Endothelial cell of umbilical vein (primary cell): Measurements from ENCODE around the gene ANKRD39. TPM values are rescaled to one million over a fixed set of nuclear protein-coding genes. Genes with fewer than 3 reads are reported as not detected.

Experiments used
- BruUV-seq: library from RNA; stranded (reverse); fragments of 400-500 nt; replicated peaks from 2 replicates; lab custom pipeline; 2021; lab: Mats Ljungman, UMichigan
- CTCF ChIA-PET: fragments of 300-600, 350-600 bp; sonication (Branson Sonifier 250); formaldehyde crosslinking; loops from one replicate; lab custom pipeline; 2021; ENCODE audit warnings: antibody characterized with exemption, inconsistent platforms; lab: Charles Lee
- POLR2A ChIA-PET: fragments of 300-600, 350-600 bp; sonication (Branson Sonifier 250); formaldehyde crosslinking; loops from one replicate; lab custom pipeline; 2021; ENCODE audit warnings: antibody characterized with exemption, inconsistent platforms; lab: Charles Lee
- DNase-seq: peaks from one replicate; pipeline ENCODE4 v3.0.0-alpha.2; 2011; ENCODE audit warnings: low read depth, low spot score
- FAIRE-seq: peaks from 2 replicates; lab custom pipeline; 2011; peaks lifted over from hg19 to GRCh38; lab: Jason Lieb, UNC
- H2AFZ ChIP-seq: 2 replicates; pipeline ENCODE4 v1.6.0; 2012; ENCODE audit warnings: low read depth, low read length, control low read depth, inconsistent platforms
- H3K27ac ChIP-seq: 2 replicates; pipeline ENCODE4 v1.5.1; 2011; ENCODE audit warnings: low read depth, mild to moderate bottlenecking, control low read depth, low read length, moderate library complexity; ENCODE audit not compliant: insufficient read depth
- H3K27me3 ChIP-seq, 2 experiments: 2 replicates each; pipeline versions ENCODE4 v1.6.0 to v1.6.1; 2011; ENCODE audit warnings: low read length in 2 of 2, mixed read lengths in 1 of 2; ENCODE audit not compliant: control insufficient read depth in 2 of 2, insufficient read depth in 2 of 2
- H3K36me3 ChIP-seq, 2 experiments: 2 replicates in 1 of 2; 3 replicates in 1 of 2; pipeline ENCODE4 v1.5.1; 2011; ENCODE audit warnings: low read length in 2 of 2, mild to moderate bottlenecking in 1 of 2, moderate library complexity in 1 of 2; ENCODE audit not compliant: control insufficient read depth in 2 of 2, insufficient read depth in 2 of 2; ENCODE audit errors: extremely low read depth in 1 of 2
- H3K4me1 ChIP-seq: 3 replicates; pipeline ENCODE4 v1.5.1; 2011; ENCODE audit warnings: mild to moderate bottlenecking, low read length; ENCODE audit not compliant: control insufficient read depth, insufficient read depth; ENCODE audit errors: extremely low read depth
- H3K4me2 ChIP-seq: 2 replicates; pipeline ENCODE4 v1.6.1; 2011; ENCODE audit warnings: low read length, control low read depth, mixed read lengths; ENCODE audit not compliant: insufficient read depth
- H3K4me3 ChIP-seq, 3 experiments: fragments of 200-600 bp in 1 of 3; sonication (generic), shearing (Covaris generic) in 1 of 3; replicated peaks in 1 of 3; 2 replicates each; pipeline ENCODE4 v1.5.1; 2011 to 2016; ENCODE audit warnings: control low read depth in 3 of 3, low read length in 3 of 3, mild to moderate bottlenecking in 2 of 3, inconsistent platforms in 1 of 3, low read depth in 1 of 3, moderate library complexity in 1 of 3; ENCODE audit not compliant: insufficient read depth in 1 of 3
- H3K79me2 ChIP-seq: 2 replicates; pipeline ENCODE4 v1.6.0; 2012; ENCODE audit warnings: low read length, inconsistent platforms; ENCODE audit not compliant: control insufficient read depth, insufficient read depth
- H3K9ac ChIP-seq: replicated peaks from 2 replicates; pipeline ENCODE3; 2011; ENCODE audit warnings: low read length, control low read depth; ENCODE audit not compliant: insufficient read depth; ENCODE audit errors: extremely low read depth
- H3K9me1 ChIP-seq: replicated peaks from 3 replicates; pipeline ENCODE4 v1.6.0; 2011; ENCODE audit warnings: mild to moderate bottlenecking, low read length; ENCODE audit not compliant: control insufficient read depth, insufficient read depth; ENCODE audit errors: extremely low read depth
- H3K9me3 ChIP-seq: replicated peaks from 2 replicates; pipeline ENCODE4 v1.5.1; 2012; ENCODE audit warnings: low read length, inconsistent platforms; ENCODE audit not compliant: control insufficient read depth, insufficient read depth
- H4K20me1 ChIP-seq: replicated peaks from 2 replicates; pipeline ENCODE3; 2011; ENCODE audit warnings: mild to moderate bottlenecking, low read length; ENCODE audit not compliant: control insufficient read depth, insufficient read depth; ENCODE audit errors: extremely low read depth
- EZH2 ChIP-seq: IDR thresholded peaks from 2 replicates; pipeline ENCODE4 v1.6.1; 2012; ENCODE audit warnings: borderline replicate concordance, low read depth, mild to moderate bottlenecking, moderate library complexity, low read length, inconsistent platforms; ENCODE audit not compliant: severe bottlenecking
- FOS ChIP-seq: IDR thresholded peaks from 2 replicates; pipeline ENCODE4 v1.6.1; 2011; ENCODE audit warnings: mild to moderate bottlenecking, low read length, moderate library complexity, borderline replicate concordance; ENCODE audit not compliant: insufficient read depth
- GATA2 ChIP-seq: IDR thresholded peaks from 2 replicates; pipeline ENCODE4 v1.7.0; 2011; ENCODE audit warnings: low read depth, mild to moderate bottlenecking, moderate library complexity, mixed read lengths, low read length; ENCODE audit not compliant: insufficient read length, insufficient read depth
- JUN ChIP-seq: IDR thresholded peaks from 2 replicates; pipeline ENCODE4 v1.6.1; 2011; ENCODE audit warnings: borderline replicate concordance, low read depth; ENCODE audit not compliant: insufficient read length, insufficient read depth
- MYC ChIP-seq: IDR thresholded peaks from one replicate; pipeline ENCODE4 v1.6.1; 2011; ENCODE audit warnings: mild to moderate bottlenecking, low read depth, low read length
- POLR2A ChIP-seq: IDR thresholded peaks from 2 replicates; pipeline ENCODE4 v1.6.1; 2012; ENCODE audit warnings: low read depth, mild to moderate bottlenecking, control low read depth, low read length
- POLR2AphosphoS5 ChIP-seq: IDR thresholded peaks from 2 replicates; pipeline ENCODE4 v1.6.1; 2012; ENCODE audit warnings: low read depth, mild to moderate bottlenecking, control low read depth, low read length, moderate library complexity; ENCODE audit not compliant: insufficient read depth
- dilution Hi-C: fragments of 300-500 bp; cut with MboI; formaldehyde crosslinking; loops from one replicate; pipeline ENCODE4 v1.15.0; 2019; ENCODE audit warnings: low sequenced_read_pairs; ENCODE audit not compliant: extremely low pct_ligation_motif_present
- intact Hi-C: fragments of 100-400 bp; cut with micrococcal nuclease; formaldehyde crosslinking; loops from one replicate; pipeline ENCODE4 v1.10.0; 2022
- polyA plus RNA-seq, 4 experiments: library from polyadenylated mRNA; depleted of rRNA in 3 of 4; stranded (reverse) in 3 of 4; unstranded in 1 of 4; fragments of >200 nt; gene quantifications; 2 replicates each; pipeline versions ENCODE4 v1.2.1 to v1.2.3, GENCODE V29; 2011 to 2012; ENCODE audit warnings: missing spikeins in 1 of 4
- total RNA-seq: library from RNA; stranded (reverse); gene quantifications from 2 replicates; pipeline ENCODE4 v1.2.3, GENCODE V29; 2021
- TF ChIP-seq, protein P1 (sequence below): IDR thresholded peaks from 2 replicates; pipeline ENCODE4 v1.6.1; 2011; ENCODE audit not compliant: insufficient read depth, insufficient read length
- TF ChIP-seq, protein P2 (sequence below), 2 donors: IDR thresholded peaks; 1 replicate in 1 of 2; 2 replicates in 1 of 2; pipeline ENCODE4 v1.5.1; 2011; ENCODE audit warnings: low read length in 2 of 2, mild to moderate bottlenecking in 2 of 2, moderate library complexity in 2 of 2, control low read depth in 1 of 2, inconsistent platforms in 1 of 2, low read depth in 1 of 2; ENCODE audit not compliant: insufficient read depth in 1 of 2; ENCODE audit errors: extremely low read depth in 1 of 2

The ANKRD39 gene
- total and polyA plus RNA-seq, 2 donors (not counting 3 experiments of a cell fraction or from before 2014, with no cell fraction given) = 14.7 to 17.9 TPM

DNA sequence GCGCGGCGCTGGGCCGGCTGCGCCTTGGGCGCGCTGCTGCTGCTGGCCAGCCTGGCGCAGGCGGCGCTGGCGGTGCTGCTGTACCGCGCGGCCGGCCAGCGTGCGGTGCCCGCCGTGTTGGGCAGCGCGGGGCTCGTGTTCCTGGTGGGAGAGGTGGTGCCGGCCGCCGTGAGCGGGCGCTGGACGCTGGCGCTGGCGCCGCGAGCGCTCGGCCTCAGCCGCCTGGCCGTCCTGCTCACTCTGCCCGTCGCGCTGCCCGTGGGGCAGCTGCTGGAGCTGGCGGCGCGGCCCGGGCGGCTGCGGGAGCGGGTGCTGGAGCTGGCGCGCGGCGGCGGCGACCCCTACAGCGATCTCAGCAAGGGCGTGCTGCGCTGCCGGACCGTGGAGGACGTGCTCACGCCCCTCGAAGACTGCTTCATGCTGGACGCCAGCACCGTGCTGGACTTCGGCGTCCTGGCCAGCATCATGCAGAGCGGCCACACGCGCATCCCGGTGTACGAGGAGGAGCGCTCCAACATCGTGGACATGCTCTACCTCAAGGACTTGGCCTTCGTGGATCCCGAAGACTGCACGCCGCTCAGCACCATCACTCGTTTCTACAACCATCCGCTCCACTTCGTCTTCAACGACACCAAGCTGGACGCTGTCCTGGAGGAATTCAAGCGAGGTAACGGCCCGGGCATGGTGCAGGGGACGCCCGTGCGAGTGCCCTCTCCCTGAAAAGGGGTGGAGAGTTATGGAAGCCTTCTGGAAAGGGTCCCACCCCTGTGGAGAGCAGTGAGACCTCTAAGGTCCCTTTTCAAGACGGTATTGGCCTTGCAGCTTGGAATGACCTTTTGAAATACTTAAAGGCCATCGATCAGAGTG lies 40.7 kb downstream of the ANKRD39 start:
- Histone ChIP-seq H3K4me1 (peaks cover 13% of the 10 kb centered on the region), H3K27ac (no peak overlapping the region), H3K9me1 (no peaks in the 10 kb centered on the region), H3K4me2 (peak overlapping the region; percentile 78), H3K79me2 (peaks cover 10% of the 10 kb centered on the region), H3K27me3 (no peaks in the 10 kb centered on the region), H3K36me3 (no peaks in the 10 kb centered on the region), H3K9ac (no peak overlapping the region), H3K4me3 (peak overlapping the region in 2 of 3 experiments; percentile 29 to 52), H4K20me1 (no peaks in the 10 kb centered on the region), H3K9me3 (no peaks in the 10 kb centered on the region), H2AFZ (peak overlapping the region; percentile 87)
- FAIRE-seq (peak; percentile 62), DNase-seq (peak; percentile 41)
- intact Hi-C loops (loop anchor here (1.0 to 2.0 kb wide), 5 partner anchors 41 to 280 kb away; partner anchors contain the start of genes ANKRD39, ARID5A, CNNM4 and KANSL3), dilution Hi-C loops (no loop called here)
- TF ChIP-seq, protein P1, sequence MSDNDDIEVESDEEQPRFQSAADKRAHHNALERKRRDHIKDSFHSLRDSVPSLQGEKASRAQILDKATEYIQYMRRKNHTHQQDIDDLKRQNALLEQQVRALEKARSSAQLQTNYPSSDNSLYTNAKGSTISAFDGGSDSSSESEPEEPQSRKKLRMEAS = no peak
- TF ChIP-seq MYC (no peak), FOS (no peak), GATA2 (no peak), POLR2AphosphoS5 (no peak), JUN (no peak), EZH2 (no peak), POLR2A (no peak)
- TF ChIP-seq, protein P2, sequence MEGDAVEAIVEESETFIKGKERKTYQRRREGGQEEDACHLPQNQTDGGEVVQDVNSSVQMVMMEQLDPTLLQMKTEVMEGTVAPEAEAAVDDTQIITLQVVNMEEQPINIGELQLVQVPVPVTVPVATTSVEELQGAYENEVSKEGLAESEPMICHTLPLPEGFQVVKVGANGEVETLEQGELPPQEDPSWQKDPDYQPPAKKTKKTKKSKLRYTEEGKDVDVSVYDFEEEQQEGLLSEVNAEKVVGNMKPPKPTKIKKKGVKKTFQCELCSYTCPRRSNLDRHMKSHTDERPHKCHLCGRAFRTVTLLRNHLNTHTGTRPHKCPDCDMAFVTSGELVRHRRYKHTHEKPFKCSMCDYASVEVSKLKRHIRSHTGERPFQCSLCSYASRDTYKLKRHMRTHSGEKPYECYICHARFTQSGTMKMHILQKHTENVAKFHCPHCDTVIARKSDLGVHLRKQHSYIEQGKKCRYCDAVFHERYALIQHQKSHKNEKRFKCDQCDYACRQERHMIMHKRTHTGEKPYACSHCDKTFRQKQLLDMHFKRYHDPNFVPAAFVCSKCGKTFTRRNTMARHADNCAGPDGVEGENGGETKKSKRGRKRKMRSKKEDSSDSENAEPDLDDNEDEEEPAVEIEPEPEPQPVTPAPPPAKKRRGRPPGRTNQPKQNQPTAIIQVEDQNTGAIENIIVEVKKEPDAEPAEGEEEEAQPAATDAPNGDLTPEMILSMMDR (IDR thresholded peaks at IDR 0.05; ENCODE audit: extremely low read depth in 1 of 2, insufficient read depth in 1 of 2, low read depth in 1 of 2, low read length in 2 of 2) = no peak
- POLR2A ChIA-PET = no interaction called here
- CTCF ChIA-PET = interaction anchor here (0.8 to 2.9 kb wide), 14 partner anchors 16 to 409 kb away, joined by 3 to 16 read pairs (median 4); partner anchors contain the start of genes ANKRD36 and ANKRD39
- no TSS peak for BruUV-seq
